ENCODE measurements around the gene LAMTOR4. TPM values are rescaled to one million over a fixed set of nuclear protein-coding genes. Genes with fewer than 3 reads are reported as not detected.

LAMTOR4 gene
- total and polyA plus RNA-seq, 2 of the 13 experiments (the other 11 are each of a cell fraction or from before 2014, with no cell fraction given) = 115 to 118 TPM

- TF ChIP-seq PAWR (CRISPR knock-in tag; IDR thresholded peaks at IDR 0.05; ENCODE audit: borderline replicate concordance) = no peak
- TF ChIP-seq, protein P1, sequence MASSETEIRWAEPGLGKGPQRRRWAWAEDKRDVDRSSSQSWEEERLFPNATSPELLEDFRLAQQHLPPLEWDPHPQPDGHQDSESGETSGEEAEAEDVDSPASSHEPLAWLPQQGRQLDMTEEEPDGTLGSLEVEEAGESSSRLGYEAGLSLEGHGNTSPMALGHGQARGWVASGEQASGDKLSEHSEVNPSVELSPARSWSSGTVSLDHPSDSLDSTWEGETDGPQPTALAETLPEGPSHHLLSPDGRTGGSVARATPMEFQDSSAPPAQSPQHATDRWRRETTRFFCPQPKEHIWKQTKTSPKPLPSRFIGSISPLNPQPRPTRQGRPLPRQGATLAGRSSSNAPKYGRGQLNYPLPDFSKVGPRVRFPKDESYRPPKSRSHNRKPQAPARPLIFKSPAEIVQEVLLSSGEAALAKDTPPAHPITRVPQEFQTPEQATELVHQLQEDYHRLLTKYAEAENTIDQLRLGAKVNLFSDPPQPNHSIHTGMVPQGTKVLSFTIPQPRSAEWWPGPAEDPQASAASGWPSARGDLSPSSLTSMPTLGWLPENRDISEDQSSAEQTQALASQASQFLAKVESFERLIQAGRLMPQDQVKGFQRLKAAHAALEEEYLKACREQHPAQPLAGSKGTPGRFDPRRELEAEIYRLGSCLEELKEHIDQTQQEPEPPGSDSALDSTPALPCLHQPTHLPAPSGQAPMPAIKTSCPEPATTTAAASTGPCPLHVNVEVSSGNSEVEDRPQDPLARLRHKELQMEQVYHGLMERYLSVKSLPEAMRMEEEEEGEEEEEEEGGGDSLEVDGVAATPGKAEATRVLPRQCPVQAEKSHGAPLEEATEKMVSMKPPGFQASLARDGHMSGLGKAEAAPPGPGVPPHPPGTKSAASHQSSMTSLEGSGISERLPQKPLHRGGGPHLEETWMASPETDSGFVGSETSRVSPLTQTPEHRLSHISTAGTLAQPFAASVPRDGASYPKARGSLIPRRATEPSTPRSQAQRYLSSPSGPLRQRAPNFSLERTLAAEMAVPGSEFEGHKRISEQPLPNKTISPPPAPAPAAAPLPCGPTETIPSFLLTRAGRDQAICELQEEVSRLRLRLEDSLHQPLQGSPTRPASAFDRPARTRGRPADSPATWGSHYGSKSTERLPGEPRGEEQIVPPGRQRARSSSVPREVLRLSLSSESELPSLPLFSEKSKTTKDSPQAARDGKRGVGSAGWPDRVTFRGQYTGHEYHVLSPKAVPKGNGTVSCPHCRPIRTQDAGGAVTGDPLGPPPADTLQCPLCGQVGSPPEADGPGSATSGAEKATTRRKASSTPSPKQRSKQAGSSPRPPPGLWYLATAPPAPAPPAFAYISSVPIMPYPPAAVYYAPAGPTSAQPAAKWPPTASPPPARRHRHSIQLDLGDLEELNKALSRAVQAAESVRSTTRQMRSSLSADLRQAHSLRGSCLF (CRISPR knock-in tag; IDR thresholded peaks at IDR 0.05; ENCODE audit: borderline replicate concordance) = no peak
- no peak for TF ChIP-seq HMGXB3 (CRISPR knock-in tag; IDR thresholded peaks at IDR 0.05; ENCODE audit: borderline replicate concordance)
- no peak for TF ChIP-seq ZC3H13 (CRISPR knock-in tag; IDR thresholded peaks at IDR 0.05)
- no peak for TF ChIP-seq ZNF558 (CRISPR knock-in tag; IDR thresholded peaks at IDR 0.05; ENCODE audit: borderline replicate concordance)
- TF ChIP-seq, protein P2, sequence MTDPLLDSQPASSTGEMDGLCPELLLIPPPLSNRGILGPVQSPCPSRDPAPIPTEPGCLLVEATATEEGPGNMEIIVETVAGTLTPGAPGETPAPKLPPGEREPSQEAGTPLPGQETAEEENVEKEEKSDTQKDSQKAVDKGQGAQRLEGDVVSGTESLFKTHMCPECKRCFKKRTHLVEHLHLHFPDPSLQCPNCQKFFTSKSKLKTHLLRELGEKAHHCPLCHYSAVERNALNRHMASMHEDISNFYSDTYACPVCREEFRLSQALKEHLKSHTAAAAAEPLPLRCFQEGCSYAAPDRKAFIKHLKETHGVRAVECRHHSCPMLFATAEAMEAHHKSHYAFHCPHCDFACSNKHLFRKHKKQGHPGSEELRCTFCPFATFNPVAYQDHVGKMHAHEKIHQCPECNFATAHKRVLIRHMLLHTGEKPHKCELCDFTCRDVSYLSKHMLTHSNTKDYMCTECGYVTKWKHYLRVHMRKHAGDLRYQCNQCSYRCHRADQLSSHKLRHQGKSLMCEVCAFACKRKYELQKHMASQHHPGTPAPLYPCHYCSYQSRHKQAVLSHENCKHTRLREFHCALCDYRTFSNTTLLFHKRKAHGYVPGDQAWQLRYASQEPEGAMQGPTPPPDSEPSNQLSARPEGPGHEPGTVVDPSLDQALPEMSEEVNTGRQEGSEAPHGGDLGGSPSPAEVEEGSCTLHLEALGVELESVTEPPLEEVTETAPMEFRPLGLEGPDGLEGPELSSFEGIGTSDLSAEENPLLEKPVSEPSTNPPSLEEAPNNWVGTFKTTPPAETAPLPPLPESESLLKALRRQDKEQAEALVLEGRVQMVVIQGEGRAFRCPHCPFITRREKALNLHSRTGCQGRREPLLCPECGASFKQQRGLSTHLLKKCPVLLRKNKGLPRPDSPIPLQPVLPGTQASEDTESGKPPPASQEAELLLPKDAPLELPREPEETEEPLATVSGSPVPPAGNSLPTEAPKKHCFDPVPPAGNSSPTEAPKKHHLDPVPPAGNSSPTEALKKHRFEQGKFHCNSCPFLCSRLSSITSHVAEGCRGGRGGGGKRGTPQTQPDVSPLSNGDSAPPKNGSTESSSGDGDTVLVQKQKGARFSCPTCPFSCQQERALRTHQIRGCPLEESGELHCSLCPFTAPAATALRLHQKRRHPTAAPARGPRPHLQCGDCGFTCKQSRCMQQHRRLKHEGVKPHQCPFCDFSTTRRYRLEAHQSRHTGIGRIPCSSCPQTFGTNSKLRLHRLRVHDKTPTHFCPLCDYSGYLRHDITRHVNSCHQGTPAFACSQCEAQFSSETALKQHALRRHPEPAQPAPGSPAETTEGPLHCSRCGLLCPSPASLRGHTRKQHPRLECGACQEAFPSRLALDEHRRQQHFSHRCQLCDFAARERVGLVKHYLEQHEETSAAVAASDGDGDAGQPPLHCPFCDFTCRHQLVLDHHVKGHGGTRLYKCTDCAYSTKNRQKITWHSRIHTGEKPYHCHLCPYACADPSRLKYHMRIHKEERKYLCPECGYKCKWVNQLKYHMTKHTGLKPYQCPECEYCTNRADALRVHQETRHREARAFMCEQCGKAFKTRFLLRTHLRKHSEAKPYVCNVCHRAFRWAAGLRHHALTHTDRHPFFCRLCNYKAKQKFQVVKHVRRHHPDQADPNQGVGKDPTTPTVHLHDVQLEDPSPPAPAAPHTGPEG (CRISPR knock-in tag; IDR thresholded peaks at IDR 0.05) = no peak
Measured at GRCh38 chr7:100185726-100186125, 37.0 kb downstream of the LAMTOR4 start (continued).
